GM18499 (cell line): ENCODE data around the gene CLIP3.
"Not testable (repeated sequence)": the region's sequence is repeated elsewhere in the genome, so short reads cannot be mapped to it uniquely, and the experiment has no call there.

Experiments used
- ATAC-seq: cut with Tn5 transposase; IDR thresholded peaks from one replicate; pipeline ENCODE4 v1.9.1; 2021; ENCODE audit warnings: moderate number of reproducible peaks; ENCODE audit not compliant: insufficient read depth, unreplicated experiment

Gene CLIP3

GRCh38 chr19:36032251-36033104, at the start of gene CLIP3:
Gene CLIP3 (minus strand): TSS chr19:36032873. CDS start chr19:36032357, 516 bp downstream.
- ATAC-seq: no peak

GRCh38 chr19:36081894-36082293, 49.2 kb upstream of the CLIP3 start:
- no peak for ATAC-seq

- ATAC-seq: no peak
These were observed 48.7 kb upstream of the CLIP3 start for GRCh38 chr19:36081385-36081784.

GRCh38 chr19:36079389-36079945, 46.8 kb upstream of the CLIP3 start:
- no peak for ATAC-seq

- no peak for ATAC-seq
These were observed 40.6 kb upstream of the CLIP3 start for GRCh38 chr19:36073121-36073876.

- ATAC-seq: no peak
These were observed 39.4 kb upstream of the CLIP3 start for GRCh38 chr19:36072081-36072480.

- not testable (repeated sequence) for ATAC-seq
These were observed 36.3 kb upstream of the CLIP3 start for GRCh38 chr19:36068810-36069499.

GRCh38 chr19:36067681-36068080, 35.0 kb upstream of the CLIP3 start:
- ATAC-seq: no peak

- ATAC-seq: no peak
These were observed 32.2 kb upstream of the CLIP3 start for GRCh38 chr19:36064826-36065225.

- no peak for ATAC-seq
These were observed 28.7 kb upstream of the CLIP3 start for GRCh38 chr19:36061367-36061766.

- no peak for ATAC-seq
These were observed 27.8 kb upstream of the CLIP3 start for GRCh38 chr19:36060430-36060829.

- ATAC-seq: no peak
These were observed 26.7 kb upstream of the CLIP3 start for GRCh38 chr19:36059180-36059910.

- no peak for ATAC-seq
These were observed 26.0 kb upstream of the CLIP3 start for GRCh38 chr19:36058481-36059179.

- ATAC-seq: peak; percentile 49
These were observed 22.3 kb upstream of the CLIP3 start, which contains the start of gene WDR62 for GRCh38 chr19:36054733-36055686. Gene WDR62 (plus strand): TSS chr19:36054897. CDS start chr19:36054972, 75 bp downstream.

- peak; percentile 70 for ATAC-seq
These were observed 21.6 kb upstream of the CLIP3 start, which contains the start of gene THAP8 for GRCh38 chr19:36054119-36054732. Gene THAP8 (minus strand): TSS chr19:36054285. CDS start chr19:36054217, 68 bp downstream.

GRCh38 chr19:36051637-36052036, 19.0 kb upstream of the CLIP3 start:
- ATAC-seq: no peak

GRCh38 chr19:36051236-36051635, 18.6 kb upstream of the CLIP3 start:
- no peak for ATAC-seq
